Stimulated activated CD8-positive, alpha-beta memory T cell treated with anti-CD3 and anti-CD28 coated beads, Interleukin-15, amount 100 ng/mL, for 1 hour (primary cell): ENCODE measurements around the gene MYO7A.

ENCODE experiments used
- DNase-seq: peaks from one replicate; pipeline ENCODE4 v3.0.0-alpha.2; 2020; ENCODE audit warnings: low read depth

Gene MYO7A

GRCh38 chr11:77111946-77112345 lies 16.1 kb upstream of the MYO7A start:
- no peak for DNase-seq

GRCh38 chr11:77112641-77113381 lies 15.2 kb upstream of the MYO7A start:
- DNase-seq, result no peak

DNA sequence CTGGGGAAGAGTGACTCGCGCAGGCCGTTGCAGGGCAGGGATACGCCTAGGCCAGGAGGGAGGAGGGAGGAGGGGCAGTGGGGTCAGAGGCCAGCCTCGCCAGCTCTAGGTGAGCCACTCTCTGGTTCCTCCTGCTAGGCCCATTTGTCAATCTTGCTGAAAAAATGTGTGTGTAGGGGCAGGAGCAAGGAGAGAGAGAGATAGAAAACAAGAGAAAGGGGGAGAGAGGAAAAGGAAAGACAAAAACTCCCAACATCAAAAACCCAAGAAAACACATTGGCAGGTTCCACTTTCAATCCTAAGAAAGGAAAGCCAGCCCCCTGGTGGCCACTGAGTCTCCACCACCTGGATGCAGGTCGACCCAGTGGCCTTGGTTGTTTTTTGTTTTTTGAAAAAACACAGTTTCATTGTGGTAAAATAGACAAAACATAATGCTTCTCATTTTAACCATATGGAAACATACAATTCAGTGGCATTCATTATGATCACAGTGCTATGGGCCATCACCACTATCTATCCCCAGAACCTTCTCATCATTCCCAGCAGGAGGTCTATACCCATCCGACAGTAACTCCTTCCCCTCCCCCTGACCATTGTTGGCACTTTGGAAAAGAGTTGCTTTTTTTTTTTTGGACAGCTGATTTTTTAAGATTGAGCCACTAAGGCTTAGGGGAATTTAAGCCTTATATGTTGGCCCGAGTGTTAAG lies 14.5 kb upstream of the MYO7A start:
- no peak for DNase-seq

- no peak for DNase-seq
These were observed 14.0 kb upstream of the MYO7A start for GRCh38 chr11:77114089-77114463.

DNA sequence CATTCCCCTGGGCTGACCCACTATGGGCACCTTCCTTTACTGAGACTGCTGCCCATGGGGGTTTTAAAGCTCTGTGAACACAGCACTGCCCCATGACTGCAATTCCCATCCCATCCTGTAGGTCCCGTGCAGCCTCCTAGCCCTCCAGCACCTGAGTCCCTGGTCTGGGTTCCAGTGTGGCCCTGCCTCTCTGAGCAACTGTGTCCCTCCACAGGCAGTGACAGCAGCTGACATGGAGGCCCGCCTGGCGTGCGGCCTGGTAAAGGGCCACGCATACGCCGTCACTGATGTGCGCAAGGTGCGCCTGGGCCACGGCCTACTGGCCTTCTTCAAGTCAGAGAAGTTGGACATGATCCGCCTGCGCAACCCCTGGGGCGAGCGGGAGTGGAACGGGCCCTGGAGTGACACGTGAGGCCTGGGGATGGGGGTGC lies 12.8 kb upstream of the MYO7A start:
- no peak for DNase-seq

- DNase-seq, result no peak
These were observed 12.1 kb upstream of the MYO7A start for GRCh38 chr11:77115956-77116355.

- DNase-seq, result no peak
These were observed 10.6 kb upstream of the MYO7A start for GRCh38 chr11:77117492-77117891.

DNA sequence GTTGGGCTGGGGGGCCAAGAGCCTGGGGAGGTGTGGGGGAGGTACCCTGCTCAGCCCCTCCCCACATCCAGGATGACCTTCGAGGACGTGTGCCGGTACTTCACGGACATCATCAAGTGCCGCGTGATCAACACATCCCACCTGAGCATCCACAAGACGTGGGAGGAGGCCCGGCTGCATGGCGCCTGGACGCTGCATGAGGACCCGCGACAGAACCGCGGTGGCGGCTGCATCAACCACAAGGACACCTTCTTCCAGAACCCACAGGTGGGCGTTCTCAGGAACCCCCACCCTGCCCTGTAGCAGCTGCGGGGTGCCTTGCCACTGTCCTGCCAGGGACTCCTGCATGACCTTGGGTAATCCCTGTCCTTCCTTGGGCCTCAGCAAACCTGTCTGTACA lies 10.0 kb upstream of the MYO7A start:
- DNase-seq, result no peak

GRCh38 chr11:77118971-77119370 lies 9.1 kb upstream of the MYO7A start:
- no peak for DNase-seq

DNA sequence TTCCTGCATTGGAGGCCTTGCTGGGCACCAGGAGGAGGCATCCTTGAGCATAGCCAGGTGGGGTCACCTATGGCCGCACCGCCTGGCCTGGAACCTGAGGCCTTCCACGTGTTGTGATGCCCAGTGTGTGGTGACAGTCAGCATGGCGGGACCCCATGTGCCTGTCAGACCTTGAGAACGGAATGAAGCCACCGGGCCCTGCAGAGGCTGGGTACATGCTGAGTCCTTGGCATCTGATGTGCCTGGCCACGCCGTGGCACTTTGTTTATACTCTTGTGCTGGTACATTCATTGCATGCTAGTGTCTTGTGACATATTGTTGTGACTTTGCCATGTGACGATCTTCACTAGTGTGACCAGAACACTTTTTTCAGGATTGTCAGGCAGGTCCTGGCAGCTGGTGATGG lies 8.5 kb upstream of the MYO7A start:
- DNase-seq, result no peak

DNA sequence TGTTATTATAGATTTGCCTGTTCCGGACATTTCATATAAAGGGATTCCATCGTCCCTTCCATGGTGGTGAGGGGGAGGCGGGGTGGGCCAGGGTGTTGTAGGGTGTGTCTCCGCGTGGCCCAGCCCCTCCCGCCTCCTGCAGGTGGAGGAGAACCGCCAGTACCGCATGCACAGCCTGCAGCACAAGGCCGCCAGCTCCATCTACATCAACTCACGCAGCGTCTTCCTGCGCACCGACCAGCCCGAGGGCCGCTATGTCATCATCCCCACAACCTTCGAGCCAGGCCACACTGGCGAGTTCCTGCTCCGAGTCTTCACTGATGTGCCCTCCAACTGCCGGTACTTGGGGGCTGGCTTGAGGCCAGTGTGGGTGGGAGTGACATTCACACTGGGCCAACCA lies 7.5 kb upstream of the MYO7A start:
- DNase-seq, result no peak

GRCh38 chr11:77121096-77121640 lies 6.9 kb upstream of the MYO7A start:
- no peak for DNase-seq

DNA sequence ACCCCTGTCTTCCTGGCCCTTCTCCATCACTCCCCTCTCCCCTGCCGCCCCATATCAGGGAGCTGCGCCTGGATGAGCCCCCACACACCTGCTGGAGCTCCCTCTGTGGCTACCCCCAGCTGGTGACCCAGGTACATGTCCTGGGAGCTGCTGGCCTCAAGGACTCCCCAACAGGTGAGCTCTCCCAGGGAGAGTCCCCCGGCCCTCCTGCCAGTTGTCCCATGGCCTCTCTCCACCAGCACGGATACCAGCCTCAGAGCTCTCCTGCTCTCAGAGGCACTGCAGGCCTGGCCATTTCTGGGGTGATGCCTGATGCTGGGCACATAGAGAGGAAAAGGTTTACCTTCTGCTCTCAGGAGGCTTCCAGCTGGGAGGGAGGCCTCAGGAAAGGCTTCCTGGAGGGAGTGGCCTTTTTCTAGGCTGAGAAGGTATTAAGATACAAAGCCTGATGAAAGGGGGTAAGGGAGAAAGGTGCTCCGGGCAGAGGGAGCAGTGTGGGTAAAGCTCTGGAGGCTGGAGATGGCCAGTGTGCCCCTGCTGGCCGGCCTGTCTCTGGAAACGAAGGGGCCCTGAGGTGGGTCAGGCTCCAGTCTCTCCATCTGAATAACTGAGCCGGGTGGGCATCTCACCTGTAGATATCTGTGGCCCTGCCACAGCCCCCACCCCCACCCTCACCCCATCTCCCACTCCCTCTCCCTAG lies 6.0 kb upstream of the MYO7A start:
- DNase-seq, result no peak

GRCh38 chr11:77122576-77123212 lies 5.4 kb upstream of the MYO7A start:
- DNase-seq, result no peak

- DNase-seq, result no peak
These were observed 4.5 kb upstream of the MYO7A start for GRCh38 chr11:77123591-77123990.

DNA sequence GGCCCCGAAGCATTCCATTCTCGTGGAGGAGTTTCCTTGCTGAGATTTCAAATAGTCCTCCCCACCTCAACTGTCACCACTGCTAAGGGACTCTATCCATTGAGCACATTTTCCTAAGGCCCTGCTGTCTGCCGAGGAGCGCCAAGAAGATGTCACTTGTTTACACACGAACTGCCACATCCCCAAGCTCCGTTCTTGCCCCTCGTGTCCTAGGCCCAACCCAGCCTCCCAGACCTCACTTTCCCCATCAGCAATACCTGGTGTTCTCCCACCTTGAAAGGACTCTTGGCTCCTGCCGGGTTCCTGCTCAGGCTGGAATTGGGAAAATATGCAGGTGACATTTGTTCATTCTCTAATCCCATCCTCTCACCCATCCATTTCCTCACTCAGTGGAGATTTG lies 4.0 kb upstream of the MYO7A start:
- DNase-seq, result no peak

- DNase-seq, result no peak
These were observed 3.6 kb upstream of the MYO7A start for GRCh38 chr11:77124488-77124887.

DNA sequence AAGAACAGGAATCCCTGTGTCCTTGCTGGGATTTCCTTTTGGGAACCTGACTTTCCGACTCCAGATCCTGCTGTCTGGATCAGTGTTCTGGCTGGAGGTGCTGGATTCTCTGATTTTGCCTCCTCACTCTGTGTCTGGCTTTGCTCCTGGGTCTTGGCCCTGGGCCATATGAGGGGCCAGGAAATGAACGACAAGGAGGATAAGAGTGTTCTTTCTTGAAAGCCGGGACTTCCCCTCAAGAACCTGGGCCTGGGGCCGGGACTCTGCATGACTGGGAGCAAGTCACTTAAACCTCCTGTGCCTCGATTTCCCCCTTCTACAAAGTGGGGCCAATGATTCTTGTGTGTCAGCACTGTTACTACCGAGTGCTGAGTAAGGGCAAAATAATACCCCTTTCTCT lies 2.9 kb upstream of the MYO7A start:
- DNase-seq, result no peak

DNA sequence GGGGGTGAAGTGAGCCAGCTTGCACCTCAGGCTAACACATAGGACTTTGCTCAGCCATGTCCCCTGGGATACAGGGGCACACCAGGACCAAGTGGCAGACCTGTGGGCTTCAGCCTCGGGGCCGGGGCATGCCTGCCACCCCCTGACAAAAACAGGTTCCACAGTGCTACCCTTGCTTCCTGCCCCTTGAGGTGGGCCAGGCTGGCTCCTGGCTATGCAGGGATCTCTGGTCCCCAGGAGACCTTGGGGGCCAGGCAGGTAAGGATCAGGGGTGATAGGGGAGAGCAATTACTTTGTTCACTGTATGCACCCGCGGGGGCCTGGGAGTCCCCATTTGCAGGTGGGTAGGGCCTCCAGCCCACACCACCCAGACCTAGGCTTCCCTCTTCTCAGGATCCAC lies 2.4 kb upstream of the MYO7A start:
- DNase-seq, result no peak

GRCh38 chr11:77126156-77126775 lies 1.8 kb upstream of the MYO7A start:
- DNase-seq, result no peak

DNA sequence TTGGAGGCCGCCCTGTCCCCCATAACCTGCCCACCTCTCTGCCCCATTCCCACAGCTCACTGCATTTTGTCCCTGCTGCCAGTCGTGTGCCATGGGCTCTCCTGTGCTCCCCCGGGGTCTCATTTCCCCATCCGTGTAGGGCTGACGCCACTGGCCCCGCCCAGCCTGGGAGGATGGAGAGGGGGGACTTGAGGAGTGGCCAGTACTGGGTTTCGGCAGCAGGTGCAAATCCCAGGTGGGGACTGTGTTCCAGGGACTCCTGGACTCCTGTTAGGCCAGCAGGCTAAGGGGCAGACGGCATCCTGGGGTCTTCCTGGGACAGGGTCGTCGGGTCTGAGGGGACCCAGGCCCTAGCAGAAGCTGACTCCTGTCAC lies 1.2 kb upstream of the MYO7A start:
- no peak for DNase-seq
